CD8-positive, alpha-beta memory T cell (primary cell): ENCODE results near the gene ZNF468. TPM values are rescaled to one million over a fixed set of nuclear protein-coding genes. Genes with fewer than 3 reads are reported as not detected.
"Not testable (repeated sequence)": the region's sequence is repeated elsewhere in the genome, so short reads cannot be mapped to it uniquely, and the experiment has no call there.

Experiments
- CTCF ChIA-PET: fragments of 350-600 bp; sonication (Branson Sonifier 250); formaldehyde crosslinking; loops from one replicate; lab custom pipeline; 2021; ENCODE audit warnings: antibody characterized with exemption; lab: Charles Lee
- POLR2A ChIA-PET: fragments of 350-600 bp; sonication (Branson Sonifier 250); formaldehyde crosslinking; loops from one replicate; lab custom pipeline; 2021; ENCODE audit warnings: antibody characterized with exemption; lab: Charles Lee
- DNase-seq, 5 donors: peaks; one replicate each; pipeline versions ENCODE4 v3.0.0 to v3.0.0-alpha.2; 2020 to 2022; ENCODE audit warnings: mixed read lengths in 1 of 5
- H3K27ac ChIP-seq: one replicate; pipeline ENCODE4 v1.7.0; 2013; ENCODE audit warnings: low read depth, mild to moderate bottlenecking, low read length, moderate library complexity
- H3K27me3 ChIP-seq: 2 replicates; pipeline ENCODE4 v1.7.0; 2013; ENCODE audit warnings: low read length, mild to moderate bottlenecking; ENCODE audit not compliant: insufficient read depth, poor library complexity, severe bottlenecking
- H3K36me3 ChIP-seq: 2 replicates; pipeline ENCODE4 v1.7.0; 2013; ENCODE audit warnings: mild to moderate bottlenecking, low read length, moderate library complexity; ENCODE audit not compliant: insufficient read depth
- H3K4me1 ChIP-seq: 2 replicates; pipeline ENCODE4 v1.7.0; 2013; ENCODE audit warnings: mild to moderate bottlenecking, low read length, moderate library complexity; ENCODE audit not compliant: insufficient read depth
- H3K4me3 ChIP-seq: 2 replicates; pipeline ENCODE4 v1.7.0; 2013; ENCODE audit warnings: mild to moderate bottlenecking, low read length
- H3K9me3 ChIP-seq: 2 replicates; pipeline ENCODE4 v1.7.0; 2013; ENCODE audit warnings: mild to moderate bottlenecking, low read length
- H3K27ac Mint-ChIP-seq, 8 donors: one replicate each; pipeline ENCODE4 v1.8.0; 2020 to 2021; ENCODE audit warnings: mixed read lengths in 8 of 8, mild to moderate bottlenecking in 6 of 8, inconsistent platforms in 3 of 8, moderate library complexity in 3 of 8
- H3K27me3 Mint-ChIP-seq, 2 donors: one replicate each; pipeline ENCODE4 v1.8.0; 2020 to 2021; ENCODE audit warnings: mixed read lengths in 2 of 2, mild to moderate bottlenecking in 1 of 2, moderate library complexity in 1 of 2
- H3K36me3 Mint-ChIP-seq, 3 donors: one replicate each; pipeline ENCODE4 v1.8.0; 2020 to 2021; ENCODE audit warnings: mixed read lengths in 3 of 3, inconsistent platforms in 1 of 3, mild to moderate bottlenecking in 1 of 3
- H3K4me1 Mint-ChIP-seq, 3 donors: one replicate each; pipeline ENCODE4 v1.8.0; 2020 to 2021; ENCODE audit warnings: mixed read lengths in 3 of 3, inconsistent platforms in 1 of 3, mild to moderate bottlenecking in 1 of 3
- H3K4me3 Mint-ChIP-seq, 7 donors: one replicate each; pipeline ENCODE4 v1.8.0; 2020 to 2021; ENCODE audit warnings: mixed read lengths in 7 of 7, mild to moderate bottlenecking in 6 of 7, moderate library complexity in 4 of 7, inconsistent platforms in 2 of 7
- H3K9me3 Mint-ChIP-seq, 5 donors: one replicate each; pipeline ENCODE4 v1.8.0; 2020 to 2022; ENCODE audit warnings: mixed read lengths in 5 of 5, mild to moderate bottlenecking in 3 of 5, moderate library complexity in 2 of 5, inconsistent platforms in 1 of 5
- polyA plus RNA-seq: library from polyadenylated mRNA; unstranded; fragments of 300-500 nt; fragmentation: Illumina TruSeq; gene quantifications from one replicate; pipeline ENCODE4 v1.2.3, GENCODE V29; 2021
- total RNA-seq, 2 experiments: library from RNA; stranded (reverse); gene quantifications; one replicate each; pipeline ENCODE4 v1.2.3, GENCODE V29; 2021

ZNF468 gene
- total and polyA plus RNA-seq, 3 experiments from 2014 or later, result 14.7 to 26.5 (median 15.8) TPM

DNA sequence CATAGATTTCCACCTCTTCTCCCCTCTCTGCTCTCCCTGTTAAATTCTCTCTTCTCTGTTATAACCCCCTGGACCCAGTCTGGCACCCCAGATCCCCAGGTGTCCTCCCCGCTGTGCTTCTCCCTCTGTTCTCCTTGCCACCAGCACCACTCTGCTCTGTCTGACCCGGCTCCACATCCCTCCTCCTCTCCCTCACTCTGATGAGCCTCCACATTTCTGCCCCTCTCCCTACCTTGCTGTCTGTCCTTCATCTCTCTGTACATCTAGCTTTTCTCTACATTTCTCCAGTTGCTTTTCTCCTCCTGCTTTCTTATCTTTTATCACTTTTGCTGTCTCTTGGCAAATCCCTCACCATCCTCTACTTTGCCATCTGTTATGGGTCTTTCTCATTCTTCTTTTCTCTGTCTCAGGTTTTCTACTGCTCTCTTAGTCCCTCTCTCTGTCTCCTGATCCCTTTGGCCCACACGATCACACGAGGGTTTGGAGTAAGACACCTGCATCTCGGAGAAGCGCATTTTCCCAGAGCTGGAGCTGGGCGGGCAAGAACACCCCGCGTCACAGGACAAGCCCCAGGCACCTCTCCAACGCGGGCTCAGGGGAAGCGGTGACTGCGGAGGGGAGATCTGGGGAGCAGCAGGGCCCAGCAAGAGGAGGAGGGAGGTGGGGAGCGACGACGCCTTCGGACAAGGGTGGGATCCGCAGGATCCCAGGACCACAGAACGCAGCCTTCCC is 36.8 kb downstream of the ZNF468 start:
- CTCF ChIA-PET, POLR2A ChIA-PET, H3K27me3 Mint-ChIP-seq, H3K27me3 ChIP-seq, H3K9me3 Mint-ChIP-seq, H3K9me3 ChIP-seq, H3K36me3 ChIP-seq, H3K4me1 ChIP-seq: not testable (repeated sequence)
- Mint-ChIP-seq H3K36me3 (peaks cover 16 to 33% (median 19%) of the 10 kb centered on the region in 3 donors), H3K4me1 (peaks cover 29 to 32% (median 32%) of the 10 kb centered on the region in 3 donors), H3K27ac (peak overlapping the region; percentile 27 to 97 (median 90)), H3K4me3 (peak overlapping the region; percentile 89 to 96 (median 93))
- Histone ChIP-seq H3K4me3 (peak overlapping the region; percentile 63), H3K27ac (peak overlapping the region; percentile 64)
- peak in 2 of 5 donors; percentile 1 to 2 for DNase-seq

DNA sequence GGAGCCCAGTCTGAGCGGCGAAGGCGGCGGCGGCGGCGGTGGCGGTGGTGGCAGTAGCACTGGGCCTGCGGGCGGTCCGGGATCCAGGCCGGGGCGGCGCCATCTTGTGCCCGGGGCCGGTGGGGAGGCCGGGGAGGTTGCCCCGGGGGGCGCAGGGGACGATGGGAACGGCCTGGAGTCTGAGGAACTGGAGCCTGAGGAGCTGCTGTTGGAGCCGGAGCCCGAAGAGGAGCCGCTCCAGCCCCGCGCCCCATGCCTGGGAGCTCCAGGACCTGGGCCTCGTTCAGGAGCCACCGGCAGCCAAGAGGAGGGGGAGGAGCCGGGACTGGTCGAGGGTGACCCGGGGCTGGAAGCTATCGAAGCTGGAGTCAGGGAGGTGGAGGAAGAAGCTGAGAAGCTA is 47.6 kb downstream of the ZNF468 start:
- peaks cover 0 to 55% (median 42%) of the 10 kb centered on the region in 5 donors for H3K9me3 Mint-ChIP-seq
- CTCF ChIA-PET, result no interaction called here
- Histone ChIP-seq H3K9me3 (peaks cover 10% of the 10 kb centered on the region), H3K4me1 (no peaks in the 10 kb centered on the region), H3K36me3 (peaks cover 8% of the 10 kb centered on the region), H3K27me3 (no peaks in the 10 kb centered on the region), H3K4me3 (no peak overlapping the region), H3K27ac (no peak overlapping the region)
- POLR2A ChIA-PET, result no interaction called here
- peak overlapping the region in 1 of 8 donors; percentile 33 for H3K27ac Mint-ChIP-seq
- peaks cover 0 to 1% of the 10 kb centered on the region in 2 donors for H3K27me3 Mint-ChIP-seq
- H3K36me3 Mint-ChIP-seq, result peaks cover 32 to 64% (median 59%) of the 10 kb centered on the region in 3 donors
- H3K4me1 Mint-ChIP-seq, result no peaks in the 10 kb centered on the region
- H3K4me3 Mint-ChIP-seq, result peak overlapping the region in 1 of 7 donors; percentile 51
- DNase-seq, result no peak

DNA sequence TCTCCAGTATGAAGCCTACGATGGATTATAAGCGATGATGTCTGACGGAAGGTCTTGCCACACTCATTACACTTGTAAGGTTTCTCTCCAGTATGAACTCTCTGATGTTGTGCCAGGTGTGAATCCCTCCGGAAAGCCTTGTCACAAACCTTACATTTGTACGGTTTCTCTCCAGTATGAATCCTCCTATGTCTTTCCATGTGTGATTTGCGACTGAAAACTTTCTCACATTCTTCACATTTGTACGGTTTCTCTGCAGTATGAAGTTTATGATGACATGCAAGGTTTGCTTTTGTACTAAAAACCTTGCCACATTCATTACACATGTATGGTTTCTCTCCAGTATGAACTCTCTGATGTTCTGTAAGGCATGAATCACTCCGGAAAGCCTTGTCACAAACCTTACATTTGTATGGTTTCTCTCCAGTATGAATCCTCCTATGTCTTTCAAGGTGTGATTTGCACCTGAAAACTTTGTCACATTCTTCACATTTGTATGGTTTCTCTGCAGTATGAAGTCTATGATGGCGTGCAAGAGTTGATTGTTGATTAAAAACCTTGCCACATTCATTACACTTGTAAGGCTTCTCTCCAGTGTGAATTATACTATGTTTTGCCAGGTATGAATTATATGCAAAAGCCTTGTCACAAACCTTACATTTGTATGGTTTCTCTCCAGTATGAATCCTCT is 57.3 kb downstream of the ZNF468 start:
- H3K36me3 ChIP-seq, result peaks cover 40% of the 10 kb centered on the region
- CTCF ChIA-PET, H3K4me1 Mint-ChIP-seq, H3K4me1 ChIP-seq, H3K27me3 Mint-ChIP-seq, H3K4me3 ChIP-seq, POLR2A ChIA-PET, H3K27ac Mint-ChIP-seq, H3K27ac ChIP-seq, H3K27me3 ChIP-seq, DNase-seq: not testable (repeated sequence)
- H3K36me3 Mint-ChIP-seq, result peaks cover 23 to 86% (median 71%) of the 10 kb centered on the region in 3 donors
- H3K9me3 Mint-ChIP-seq, result peaks cover 39 to 93% (median 87%) of the 10 kb centered on the region in 5 donors
- H3K4me3 Mint-ChIP-seq, result peak overlapping the region in 1 of 7 donors; percentile 15
- peaks cover 65% of the 10 kb centered on the region for H3K9me3 ChIP-seq

DNA sequence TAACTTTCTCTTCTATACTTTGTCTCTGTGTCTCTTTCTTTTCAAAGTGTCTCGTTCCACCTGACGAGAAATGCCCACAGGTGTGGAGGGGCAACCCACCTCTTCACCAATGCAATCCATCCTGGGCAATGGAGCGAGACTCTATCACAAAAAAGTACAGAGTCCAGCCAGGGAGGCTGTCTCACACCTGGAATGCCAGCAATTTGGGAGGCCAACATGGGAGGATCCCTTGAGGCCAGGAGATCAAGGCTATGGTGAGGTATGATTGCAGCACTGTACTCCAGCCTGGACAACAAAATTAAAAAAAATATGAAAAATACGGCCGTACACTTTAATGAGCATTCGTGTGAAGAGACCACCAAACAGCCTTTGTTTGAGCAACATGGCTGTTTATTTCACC is 68.0 kb downstream of the ZNF468 start:
- no peaks in the 10 kb centered on the region for H3K36me3 ChIP-seq
- H3K9me3 ChIP-seq, result peaks cover 7% of the 10 kb centered on the region
- no peak for DNase-seq
- ChIA-PET CTCF (no interaction called here), POLR2A (no interaction called here)
- Mint-ChIP-seq H3K4me3 (peak overlapping the region in 3 of 7 donors; percentile 32 to 92 (median 52)), H3K27ac (peak overlapping the region in 2 of 8 donors; percentile 23 to 63), H3K4me1 (peaks cover 27 to 31% (median 28%) of the 10 kb centered on the region in 3 donors), H3K9me3 (peaks cover 0 to 44% (median 15%) of the 10 kb centered on the region in 5 donors), H3K27me3 (peaks cover 0 to 3% of the 10 kb centered on the region in 2 donors), H3K36me3 (peaks cover 0 to 17% (median 8%) of the 10 kb centered on the region in 3 donors)
- H3K27ac ChIP-seq, result no peak overlapping the region
- H3K27me3 ChIP-seq, result no peaks in the 10 kb centered on the region
- H3K4me3 ChIP-seq, result no peak overlapping the region
- H3K4me1 ChIP-seq, result no peaks in the 10 kb centered on the region

Other genes with a start within 250 kb of the ZNF468 start
- gene ZNF83, start 219.3 kb downstream of the ZNF468 start, total RNA-seq, result 10 to 100 TPM; 26.9 to 28.0 TPM
- gene ZNF83, start 219.3 kb downstream of the ZNF468 start, polyA plus RNA-seq, result 23.1 TPM
- 10 to 100 TPM; 21.9 to 24.2 TPM for gene ZNF611, start 122.6 kb downstream of the ZNF468 start, total RNA-seq
- 44.5 TPM for gene ZNF611, start 122.6 kb downstream of the ZNF468 start, polyA plus RNA-seq
- gene ZNF600, start 70.8 kb downstream of the ZNF468 start, total RNA-seq, result 10 to 100 TPM; 20.8 to 22.4 TPM
- gene ZNF600, start 70.8 kb downstream of the ZNF468 start, polyA plus RNA-seq, result 28.1 TPM
- gene ZNF28, start 36.0 kb downstream of the ZNF468 start, total RNA-seq, result 10 to 100 TPM; 19.8 to 23.7 TPM
- 22.0 TPM for gene ZNF28, start 36.0 kb downstream of the ZNF468 start, polyA plus RNA-seq
- gene ZNF320, start 40.0 kb upstream of the ZNF468 start, total RNA-seq, result 1 to 10 TPM; 6.8 to 9.9 TPM
- 7.8 TPM for gene ZNF320, start 40.0 kb upstream of the ZNF468 start, polyA plus RNA-seq
- 1 to 10 TPM; 3.9 to 4.4 TPM for gene ZNF888, start 65.8 kb upstream of the ZNF468 start, total RNA-seq
- gene ZNF888, start 65.8 kb upstream of the ZNF468 start, polyA plus RNA-seq, result 2.5 TPM
- 10 to 100 TPM; 10.6 to 11.0 TPM for gene ZNF816, start 105.3 kb upstream of the ZNF468 start, total RNA-seq
- 17.1 TPM for gene ZNF816, start 105.3 kb upstream of the ZNF468 start, polyA plus RNA-seq
- not detected for gene ERVV-1, start 156.3 kb upstream of the ZNF468 start, total RNA-seq
- not detected for gene ERVV-1, start 156.3 kb upstream of the ZNF468 start, polyA plus RNA-seq
- gene ERVV-2, start 187.1 kb upstream of the ZNF468 start, total RNA-seq, result not detected
- gene ERVV-2, start 187.1 kb upstream of the ZNF468 start, polyA plus RNA-seq, result not detected
- gene ZNF160, start 245.8 kb upstream of the ZNF468 start, total RNA-seq, result 10 to 100 TPM; 20.9 to 22.3 TPM
- 23.8 TPM for gene ZNF160, start 245.8 kb upstream of the ZNF468 start, polyA plus RNA-seq